ENCODE data around the gene BCO2.
"Not testable (repeated sequence)": the region's sequence is repeated elsewhere in the genome, so short reads cannot be mapped to it uniquely, and the experiment has no call there.

- not testable (repeated sequence) for TF ChIP-seq POLR2AphosphoS5, CTCF (IDR thresholded peaks at IDR 0.05)
Observed at GRCh38 chr11:112199101-112199500, 23.8 kb downstream of the BCO2 start.

All from prostate gland (tissue), 2 donors.